Panc1 (cell line): ENCODE measurements around the gene KCNIP4. TPM values are rescaled to one million over a fixed set of nuclear protein-coding genes. Genes with fewer than 3 reads are reported as not detected.

Experiments used
- ATAC-seq: fragments of 200-7000 bp; cut with Tn5 transposase; 2 replicates; pipeline ENCODE4 v1.9.1; 2020; ENCODE audit warnings: mild to moderate bottlenecking, moderate library complexity
- BruUV-seq: library from RNA; stranded (reverse); fragments of 400-500 nt; replicated peaks from 2 replicates; lab custom pipeline; 2021; lab: Mats Ljungman, UMichigan
- CTCF ChIA-PET: fragments of 300-600 bp; sonication (Branson Sonifier 250); formaldehyde crosslinking; loops from one replicate; lab custom pipeline; 2022; ENCODE audit warnings: antibody characterized with exemption; lab: Charles Lee
- POLR2A ChIA-PET: fragments of 300-600 bp; sonication (Branson Sonifier 250); formaldehyde crosslinking; loops from one replicate; lab custom pipeline; 2022; ENCODE audit warnings: antibody characterized with exemption; lab: Charles Lee
- DNase-seq: peaks from one replicate; pipeline ENCODE4 v3.0.0-alpha.2; 2010; ENCODE audit warnings: low read depth, low spot score
- H3K27ac ChIP-seq: 2 replicates; pipeline ENCODE4 v1.5.1; 2011; ENCODE audit warnings: mild to moderate bottlenecking, low read length, inconsistent platforms
- H3K27me3 ChIP-seq: fragments of 200-500 bp; sonication (Bioruptor generic); 2 replicates; pipeline ENCODE4 v1.6.0; 2014; ENCODE audit warnings: low read length, inconsistent platforms; ENCODE audit not compliant: control insufficient read depth, insufficient read depth
- H3K36me3 ChIP-seq: fragments of 200-500 bp; sonication (Bioruptor generic); 2 replicates; pipeline ENCODE4 v1.5.1; 2014; ENCODE audit warnings: inconsistent platforms, mild to moderate bottlenecking, low read length, moderate library complexity; ENCODE audit not compliant: control insufficient read depth, insufficient read depth
- H3K4me1 ChIP-seq: 2 replicates; pipeline ENCODE4 v1.5.1; 2011; ENCODE audit warnings: inconsistent platforms, mild to moderate bottlenecking, low read length, moderate library complexity; ENCODE audit not compliant: control insufficient read depth, insufficient read depth
- H3K4me3 ChIP-seq, 2 experiments: 2 replicates each; pipeline ENCODE4 v1.5.1; 2011 to 2012; ENCODE audit warnings: low read depth in 2 of 2, low read length in 2 of 2, mild to moderate bottlenecking in 2 of 2, inconsistent platforms in 1 of 2, moderate library complexity in 1 of 2
- H3K9me3 ChIP-seq: fragments of 200-500 bp; sonication (Bioruptor generic); 2 replicates; pipeline ENCODE4 v1.5.1; 2014; ENCODE audit warnings: low read depth, mild to moderate bottlenecking, inconsistent platforms, low read length, moderate library complexity; ENCODE audit not compliant: control insufficient read depth, insufficient read depth
- POLR2AphosphoS5 ChIP-seq: IDR thresholded peaks from 2 replicates; pipeline ENCODE4 v1.6.1; 2012; ENCODE audit warnings: mild to moderate bottlenecking, low read depth, low read length, moderate library complexity
- SIN3A ChIP-seq: IDR thresholded peaks from 2 replicates; pipeline ENCODE4 v1.6.1; 2012; ENCODE audit warnings: low read depth, mild to moderate bottlenecking, low read length, moderate library complexity, borderline replicate concordance; ENCODE audit not compliant: insufficient read depth
- TCF7L2 ChIP-seq: IDR thresholded peaks from 2 replicates; pipeline ENCODE4 v1.6.1; 2011; ENCODE audit warnings: mild to moderate bottlenecking, low read depth, low read length, inconsistent platforms
- in situ Hi-C: cut with HindIII; loops from 2 replicates; pipeline ENCODE4 v1.10.0; 2016; ENCODE audit warnings: low sequenced_read_pairs, low pct_unique_long_range_greater_than_20kb
- intact Hi-C: fragments of 100-400 bp; cut with micrococcal nuclease; formaldehyde crosslinking; loops from one replicate; pipeline ENCODE4 v1.10.0; 2022; ENCODE audit not compliant: unreplicated experiment
- total RNA-seq: library from RNA; stranded (reverse); gene quantifications from one replicate; pipeline ENCODE4 v1.2.1, GENCODE V29; 2021; ENCODE audit not compliant: unreplicated experiment
- TF ChIP-seq, protein P1 (sequence below): fragments of 450-650 bp; IDR thresholded peaks from 2 replicates; pipeline ENCODE4 v1.5.1; 2017; ENCODE audit warnings: mild to moderate bottlenecking
- TF ChIP-seq, protein P2 (sequence below), 2 experiments: IDR thresholded peaks; 2 replicates each; pipeline ENCODE4 v1.6.1; 2011 to 2012; ENCODE audit warnings: low read depth in 2 of 2, control low read depth in 1 of 2, low read length in 1 of 2, mild to moderate bottlenecking in 1 of 2, moderate library complexity in 1 of 2; ENCODE audit not compliant: insufficient read depth in 1 of 2

The KCNIP4 gene
- total RNA-seq, 1 experiment from 2014 or later: not detected

DNA sequence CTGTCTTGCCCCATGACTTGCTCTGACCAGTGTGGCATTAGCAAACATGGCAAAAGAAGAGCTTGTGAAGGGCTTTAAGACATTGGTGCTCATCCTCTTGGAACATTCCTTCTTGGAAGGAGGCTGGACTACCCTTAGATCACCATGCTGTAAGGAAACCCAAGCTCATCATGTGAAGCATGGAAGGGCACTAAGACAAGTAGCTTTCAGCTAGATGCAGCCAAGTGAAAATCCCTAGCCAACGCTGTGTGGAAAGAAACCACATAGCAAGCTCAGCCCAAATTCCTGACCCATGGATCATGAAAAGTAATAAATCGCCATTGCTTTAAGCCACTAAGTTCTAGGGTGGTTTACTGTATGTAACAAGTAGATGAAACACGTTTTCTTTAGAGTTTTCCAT is 1260.7 kb downstream of the KCNIP4 start:
- no peak for ATAC-seq
- ChIA-PET CTCF (interaction anchor here (0.6 kb wide), 1 partner anchor 583 kb away, joined by 6 read pairs; no protein-coding TSS in a partner anchor), POLR2A (no interaction called here)
- intact Hi-C loops (loop anchor here (10.0 kb wide), 2 partner anchors 133 to 2003 kb away; no protein-coding TSS in a partner anchor), in situ Hi-C loops (no loop called here)
- Histone ChIP-seq H3K9me3 (no peaks in the 10 kb centered on the region), H3K4me1 (no peaks in the 10 kb centered on the region), H3K4me3 (no peak overlapping the region), H3K27ac (no peak overlapping the region), H3K36me3 (no peaks in the 10 kb centered on the region), H3K27me3 (no peaks in the 10 kb centered on the region)
- BruUV-seq: no TSS peak
- no peak for DNase-seq
- TF ChIP-seq, protein P1, sequence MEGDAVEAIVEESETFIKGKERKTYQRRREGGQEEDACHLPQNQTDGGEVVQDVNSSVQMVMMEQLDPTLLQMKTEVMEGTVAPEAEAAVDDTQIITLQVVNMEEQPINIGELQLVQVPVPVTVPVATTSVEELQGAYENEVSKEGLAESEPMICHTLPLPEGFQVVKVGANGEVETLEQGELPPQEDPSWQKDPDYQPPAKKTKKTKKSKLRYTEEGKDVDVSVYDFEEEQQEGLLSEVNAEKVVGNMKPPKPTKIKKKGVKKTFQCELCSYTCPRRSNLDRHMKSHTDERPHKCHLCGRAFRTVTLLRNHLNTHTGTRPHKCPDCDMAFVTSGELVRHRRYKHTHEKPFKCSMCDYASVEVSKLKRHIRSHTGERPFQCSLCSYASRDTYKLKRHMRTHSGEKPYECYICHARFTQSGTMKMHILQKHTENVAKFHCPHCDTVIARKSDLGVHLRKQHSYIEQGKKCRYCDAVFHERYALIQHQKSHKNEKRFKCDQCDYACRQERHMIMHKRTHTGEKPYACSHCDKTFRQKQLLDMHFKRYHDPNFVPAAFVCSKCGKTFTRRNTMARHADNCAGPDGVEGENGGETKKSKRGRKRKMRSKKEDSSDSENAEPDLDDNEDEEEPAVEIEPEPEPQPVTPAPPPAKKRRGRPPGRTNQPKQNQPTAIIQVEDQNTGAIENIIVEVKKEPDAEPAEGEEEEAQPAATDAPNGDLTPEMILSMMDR: no peak
- TF ChIP-seq TCF7L2 (no peak), SIN3A (no peak), POLR2AphosphoS5 (no peak)
- TF ChIP-seq, protein P2, sequence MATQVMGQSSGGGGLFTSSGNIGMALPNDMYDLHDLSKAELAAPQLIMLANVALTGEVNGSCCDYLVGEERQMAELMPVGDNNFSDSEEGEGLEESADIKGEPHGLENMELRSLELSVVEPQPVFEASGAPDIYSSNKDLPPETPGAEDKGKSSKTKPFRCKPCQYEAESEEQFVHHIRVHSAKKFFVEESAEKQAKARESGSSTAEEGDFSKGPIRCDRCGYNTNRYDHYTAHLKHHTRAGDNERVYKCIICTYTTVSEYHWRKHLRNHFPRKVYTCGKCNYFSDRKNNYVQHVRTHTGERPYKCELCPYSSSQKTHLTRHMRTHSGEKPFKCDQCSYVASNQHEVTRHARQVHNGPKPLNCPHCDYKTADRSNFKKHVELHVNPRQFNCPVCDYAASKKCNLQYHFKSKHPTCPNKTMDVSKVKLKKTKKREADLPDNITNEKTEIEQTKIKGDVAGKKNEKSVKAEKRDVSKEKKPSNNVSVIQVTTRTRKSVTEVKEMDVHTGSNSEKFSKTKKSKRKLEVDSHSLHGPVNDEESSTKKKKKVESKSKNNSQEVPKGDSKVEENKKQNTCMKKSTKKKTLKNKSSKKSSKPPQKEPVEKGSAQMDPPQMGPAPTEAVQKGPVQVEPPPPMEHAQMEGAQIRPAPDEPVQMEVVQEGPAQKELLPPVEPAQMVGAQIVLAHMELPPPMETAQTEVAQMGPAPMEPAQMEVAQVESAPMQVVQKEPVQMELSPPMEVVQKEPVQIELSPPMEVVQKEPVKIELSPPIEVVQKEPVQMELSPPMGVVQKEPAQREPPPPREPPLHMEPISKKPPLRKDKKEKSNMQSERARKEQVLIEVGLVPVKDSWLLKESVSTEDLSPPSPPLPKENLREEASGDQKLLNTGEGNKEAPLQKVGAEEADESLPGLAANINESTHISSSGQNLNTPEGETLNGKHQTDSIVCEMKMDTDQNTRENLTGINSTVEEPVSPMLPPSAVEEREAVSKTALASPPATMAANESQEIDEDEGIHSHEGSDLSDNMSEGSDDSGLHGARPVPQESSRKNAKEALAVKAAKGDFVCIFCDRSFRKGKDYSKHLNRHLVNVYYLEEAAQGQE (IDR thresholded peaks at IDR 0.05; ENCODE audit: insufficient read depth in 1 of 2, low read depth in 2 of 2, low read length in 1 of 2): no peak

DNA sequence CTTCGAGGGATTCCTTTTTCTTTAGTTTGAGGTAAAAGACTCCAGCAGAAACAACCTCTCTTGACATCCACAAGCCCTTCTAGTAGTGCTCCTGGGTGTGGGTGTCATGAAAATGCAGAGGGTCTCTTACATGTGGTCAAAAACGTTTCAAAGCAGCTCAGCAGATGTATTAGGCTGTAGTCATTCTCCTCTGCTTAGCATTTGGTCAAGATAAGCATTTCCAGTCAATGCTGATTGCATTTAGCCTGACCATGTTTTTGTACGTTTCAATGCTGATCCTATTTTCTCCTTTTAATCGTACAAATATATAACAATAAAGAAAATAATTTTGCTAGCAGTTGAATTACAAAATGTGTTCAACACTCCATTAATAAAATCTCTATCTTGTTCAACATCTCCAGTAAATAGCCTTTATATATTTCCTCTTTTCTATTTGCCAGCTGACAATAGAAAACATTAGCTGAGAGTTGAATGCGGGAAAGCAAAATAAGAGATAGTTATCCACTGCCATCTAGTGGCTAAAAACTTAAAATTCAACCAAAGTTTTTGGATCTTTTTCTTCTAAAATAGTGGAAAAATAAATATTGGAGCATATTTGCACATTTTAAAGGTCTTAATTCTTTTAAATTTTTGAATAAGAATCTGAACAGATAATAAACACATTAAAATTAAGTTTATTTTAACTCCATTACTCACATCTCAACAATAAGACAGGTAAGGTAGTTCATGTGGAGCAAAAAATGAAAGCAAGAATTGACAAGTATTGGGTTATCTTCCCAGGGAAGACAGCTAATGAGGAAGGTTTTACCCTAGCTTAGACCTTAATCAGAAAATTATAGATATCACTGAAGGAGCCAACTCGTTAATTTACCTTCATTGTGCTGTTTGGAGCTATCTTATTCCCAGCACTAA is 1263.5 kb downstream of the KCNIP4 start:
- POLR2A ChIA-PET: no interaction called here
- CTCF ChIA-PET: no interaction called here
- ATAC-seq: no peak

More for the DNA sequence above, 1263.5 kb downstream of the KCNIP4 start:
- TF ChIP-seq, protein P1: peak; percentile 58; the same call in 1 of the 2 replicates
- no peak for TF ChIP-seq TCF7L2
- no TSS peak for BruUV-seq
- H3K36me3 ChIP-seq: no peaks in the 10 kb centered on the region
- no peak overlapping the region for H3K27ac ChIP-seq
- in situ Hi-C loops: no loop called here
- no peaks in the 10 kb centered on the region for H3K27me3 ChIP-seq
- no peaks in the 10 kb centered on the region for H3K4me1 ChIP-seq
- DNase-seq: no peak
- intact Hi-C loops: loop anchor here (2.0 to 10.0 kb wide), 3 partner anchors 130 to 2000 kb away; no protein-coding TSS in a partner anchor
- no peak overlapping the region for H3K4me3 ChIP-seq
- H3K9me3 ChIP-seq: no peaks in the 10 kb centered on the region
